Measurements from ENCODE around the gene PDIA3.
"Not testable (repeated sequence)": the region's sequence is repeated elsewhere in the genome, so short reads cannot be mapped to it uniquely, and the experiment has no call there.

The PDIA3 gene

DNA sequence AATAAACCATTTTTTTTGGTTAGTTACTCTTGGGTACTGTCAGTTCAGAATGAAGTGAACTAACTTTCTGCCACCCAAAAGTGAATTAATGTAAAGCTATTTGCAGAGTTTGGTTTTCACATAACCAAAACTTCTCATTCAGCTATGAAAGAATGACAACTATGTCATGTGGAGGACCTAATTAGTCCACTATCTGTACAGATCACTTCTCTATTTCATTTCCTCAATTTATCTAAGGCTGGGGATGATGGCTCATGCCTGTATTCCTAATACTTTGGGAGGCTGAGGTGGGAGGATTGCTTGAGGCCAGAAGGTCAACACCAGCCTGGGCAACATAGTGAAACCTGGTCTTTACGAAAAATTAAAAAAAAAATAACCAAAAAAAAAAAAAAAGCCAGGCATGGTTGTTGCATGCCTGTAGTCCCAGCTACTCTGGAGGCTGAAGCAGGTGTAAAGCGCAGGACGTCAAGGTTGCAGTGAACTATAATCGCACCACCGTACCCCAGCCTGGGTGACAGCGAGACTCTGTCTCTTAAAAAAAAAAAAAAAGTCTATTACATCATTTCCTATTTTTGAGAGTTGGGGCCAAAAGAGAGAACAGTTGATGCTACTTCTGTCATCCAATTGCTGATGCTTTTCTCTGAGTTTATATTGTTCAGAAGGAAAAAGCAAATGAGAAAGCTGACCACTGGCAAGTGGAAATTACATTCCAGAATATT, 62.9 kb downstream of the PDIA3 start:
- DNase-seq, result no peak

DNA sequence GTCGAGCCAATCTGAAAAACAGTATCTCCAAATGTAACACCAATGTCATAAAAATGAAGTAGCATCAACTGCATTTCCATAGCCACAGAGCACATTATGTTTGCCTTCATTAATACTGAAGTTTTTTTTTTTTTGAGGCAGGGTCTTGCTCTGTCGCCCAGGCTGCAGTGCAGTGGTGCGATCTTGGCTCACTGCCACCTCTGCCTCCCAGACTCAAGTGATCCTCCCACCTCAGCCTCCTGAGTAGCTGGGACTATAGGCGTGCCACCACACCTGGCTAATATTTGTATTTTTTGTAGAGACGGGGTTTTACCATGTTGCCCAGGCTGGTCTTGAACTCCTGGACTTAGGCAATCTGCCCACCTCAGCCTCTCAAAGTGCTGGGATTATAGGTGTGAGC, 68.8 kb downstream of the PDIA3 start:
- DNase-seq, result not testable (repeated sequence)

DNA sequence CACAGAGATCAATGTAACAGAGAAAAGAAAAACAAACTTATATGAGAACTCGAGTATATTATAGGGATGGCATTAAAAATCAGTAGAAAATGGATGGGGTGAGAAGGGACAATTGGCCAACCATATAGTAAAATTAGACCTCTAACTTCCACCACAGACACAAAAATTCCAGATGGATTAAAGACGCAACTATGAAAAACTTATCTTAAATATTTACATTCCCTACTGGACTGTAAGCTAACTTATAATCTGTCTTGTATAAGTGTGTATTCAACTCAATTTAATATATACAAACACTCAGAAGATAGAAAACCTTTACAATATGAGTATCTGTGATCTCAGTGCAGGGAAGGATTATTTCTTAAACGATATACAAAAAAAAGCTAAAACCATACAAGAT, 75.3 kb downstream of the PDIA3 start:
- DNase-seq, result no peak

Data from hypothalamus (tissue), 51 donors.